Measurements from ENCODE around the gene SLC5A4. TPM values are rescaled to one million over a fixed set of nuclear protein-coding genes. Genes with fewer than 3 reads are reported as not detected.

Gene SLC5A4
- total RNA-seq, 1 experiment from 2014 or later = not detected

DNA sequence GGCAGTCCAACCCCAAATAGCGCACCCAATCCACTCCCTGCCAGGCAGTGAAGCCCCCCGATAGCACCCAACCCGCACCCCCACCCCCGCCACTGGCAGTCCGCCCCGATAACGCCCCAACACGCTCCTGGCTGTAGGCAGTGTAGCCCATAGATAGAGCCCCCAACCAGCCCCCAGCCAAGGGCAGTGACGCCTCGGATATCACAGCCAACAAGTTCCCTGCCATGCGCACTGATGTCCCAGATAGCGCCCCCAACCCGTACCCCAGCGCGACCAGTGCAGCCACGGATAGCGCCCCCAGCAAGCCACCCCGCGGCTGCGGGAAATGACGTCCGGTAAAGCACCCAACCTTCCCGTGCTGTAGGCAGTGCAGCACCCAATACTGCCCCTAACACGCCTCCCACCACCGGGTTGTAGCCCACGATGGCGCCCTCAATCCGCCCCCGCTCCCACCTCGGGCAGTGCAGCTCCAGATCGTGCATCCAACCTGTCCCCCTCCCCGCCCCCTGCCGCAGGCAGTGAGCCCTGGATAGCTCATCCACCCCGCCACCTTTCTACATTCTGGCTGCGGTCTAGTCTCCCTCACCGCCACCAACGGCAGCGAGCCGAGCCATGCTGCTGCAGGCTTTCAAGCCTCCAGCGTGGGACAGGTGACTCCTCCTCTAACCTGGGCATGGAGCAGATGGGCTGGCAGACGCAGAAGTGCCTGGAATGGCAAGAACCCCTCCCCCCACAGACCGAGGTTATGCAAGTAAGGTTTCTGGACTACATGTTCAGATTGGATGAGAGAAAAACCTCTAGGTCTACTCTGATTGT lies 50.9 kb downstream of the SLC5A4 start:
- ATAC-seq (peak; percentile 35; the same call in 1 of the 2 replicates), DNase-seq (ENCODE audit: low read depth, low spot score) (no peak)
- intact Hi-C loops (cut with micrococcal nuclease; ENCODE audit: unreplicated experiment) (no loop called here), in situ Hi-C loops (cut with HindIII; ENCODE audit: low pct_unique_long_range_greater_than_20kb, low sequenced_read_pairs) (no loop called here)
- peak overlapping the region; percentile 43 to 60 for H3K4me3 ChIP-seq (ENCODE audit: low read depth in 2 of 2, low read length in 2 of 2)
- no peaks in the 10 kb centered on the region; the same call in 1 of the 2 replicates for H3K36me3 ChIP-seq (ENCODE audit: control insufficient read depth, insufficient read depth, low read length)
- ChIA-PET CTCF (interaction anchor here (0.6 kb wide), 1 partner anchor 32 kb away, joined by 4 read pairs; no protein-coding TSS in a partner anchor), POLR2A (no interaction called here)
- no peaks in the 10 kb centered on the region for H3K4me1 ChIP-seq (ENCODE audit: control insufficient read depth, insufficient read depth, low read length)
- TF ChIP-seq POLR2AphosphoS5 (IDR thresholded peaks at IDR 0.05; ENCODE audit: low read depth, low read length) (no peak), SIN3A (IDR thresholded peaks at IDR 0.05; ENCODE audit: borderline replicate concordance, insufficient read depth, low read depth, low read length) (no peak), TCF7L2 (IDR thresholded peaks at IDR 0.05; ENCODE audit: low read depth, low read length) (no peak)
- TF ChIP-seq, protein P1, sequence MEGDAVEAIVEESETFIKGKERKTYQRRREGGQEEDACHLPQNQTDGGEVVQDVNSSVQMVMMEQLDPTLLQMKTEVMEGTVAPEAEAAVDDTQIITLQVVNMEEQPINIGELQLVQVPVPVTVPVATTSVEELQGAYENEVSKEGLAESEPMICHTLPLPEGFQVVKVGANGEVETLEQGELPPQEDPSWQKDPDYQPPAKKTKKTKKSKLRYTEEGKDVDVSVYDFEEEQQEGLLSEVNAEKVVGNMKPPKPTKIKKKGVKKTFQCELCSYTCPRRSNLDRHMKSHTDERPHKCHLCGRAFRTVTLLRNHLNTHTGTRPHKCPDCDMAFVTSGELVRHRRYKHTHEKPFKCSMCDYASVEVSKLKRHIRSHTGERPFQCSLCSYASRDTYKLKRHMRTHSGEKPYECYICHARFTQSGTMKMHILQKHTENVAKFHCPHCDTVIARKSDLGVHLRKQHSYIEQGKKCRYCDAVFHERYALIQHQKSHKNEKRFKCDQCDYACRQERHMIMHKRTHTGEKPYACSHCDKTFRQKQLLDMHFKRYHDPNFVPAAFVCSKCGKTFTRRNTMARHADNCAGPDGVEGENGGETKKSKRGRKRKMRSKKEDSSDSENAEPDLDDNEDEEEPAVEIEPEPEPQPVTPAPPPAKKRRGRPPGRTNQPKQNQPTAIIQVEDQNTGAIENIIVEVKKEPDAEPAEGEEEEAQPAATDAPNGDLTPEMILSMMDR (IDR thresholded peaks at IDR 0.05) = no peak; the same call in 1 of the 2 replicates
- TF ChIP-seq, protein P2, sequence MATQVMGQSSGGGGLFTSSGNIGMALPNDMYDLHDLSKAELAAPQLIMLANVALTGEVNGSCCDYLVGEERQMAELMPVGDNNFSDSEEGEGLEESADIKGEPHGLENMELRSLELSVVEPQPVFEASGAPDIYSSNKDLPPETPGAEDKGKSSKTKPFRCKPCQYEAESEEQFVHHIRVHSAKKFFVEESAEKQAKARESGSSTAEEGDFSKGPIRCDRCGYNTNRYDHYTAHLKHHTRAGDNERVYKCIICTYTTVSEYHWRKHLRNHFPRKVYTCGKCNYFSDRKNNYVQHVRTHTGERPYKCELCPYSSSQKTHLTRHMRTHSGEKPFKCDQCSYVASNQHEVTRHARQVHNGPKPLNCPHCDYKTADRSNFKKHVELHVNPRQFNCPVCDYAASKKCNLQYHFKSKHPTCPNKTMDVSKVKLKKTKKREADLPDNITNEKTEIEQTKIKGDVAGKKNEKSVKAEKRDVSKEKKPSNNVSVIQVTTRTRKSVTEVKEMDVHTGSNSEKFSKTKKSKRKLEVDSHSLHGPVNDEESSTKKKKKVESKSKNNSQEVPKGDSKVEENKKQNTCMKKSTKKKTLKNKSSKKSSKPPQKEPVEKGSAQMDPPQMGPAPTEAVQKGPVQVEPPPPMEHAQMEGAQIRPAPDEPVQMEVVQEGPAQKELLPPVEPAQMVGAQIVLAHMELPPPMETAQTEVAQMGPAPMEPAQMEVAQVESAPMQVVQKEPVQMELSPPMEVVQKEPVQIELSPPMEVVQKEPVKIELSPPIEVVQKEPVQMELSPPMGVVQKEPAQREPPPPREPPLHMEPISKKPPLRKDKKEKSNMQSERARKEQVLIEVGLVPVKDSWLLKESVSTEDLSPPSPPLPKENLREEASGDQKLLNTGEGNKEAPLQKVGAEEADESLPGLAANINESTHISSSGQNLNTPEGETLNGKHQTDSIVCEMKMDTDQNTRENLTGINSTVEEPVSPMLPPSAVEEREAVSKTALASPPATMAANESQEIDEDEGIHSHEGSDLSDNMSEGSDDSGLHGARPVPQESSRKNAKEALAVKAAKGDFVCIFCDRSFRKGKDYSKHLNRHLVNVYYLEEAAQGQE (IDR thresholded peaks at IDR 0.05; ENCODE audit: insufficient read depth in 1 of 2, low read depth in 2 of 2, low read length in 1 of 2) = no peak
- H3K9me3 ChIP-seq (ENCODE audit: control insufficient read depth, insufficient read depth, low read depth, low read length) = no peaks in the 10 kb centered on the region
- H3K27me3 ChIP-seq (ENCODE audit: control insufficient read depth, insufficient read depth, low read length) = no peaks in the 10 kb centered on the region
- H3K27ac ChIP-seq (ENCODE audit: low read length) = no peak overlapping the region
- no TSS peak for BruUV-seq (replicated peaks)

DNA sequence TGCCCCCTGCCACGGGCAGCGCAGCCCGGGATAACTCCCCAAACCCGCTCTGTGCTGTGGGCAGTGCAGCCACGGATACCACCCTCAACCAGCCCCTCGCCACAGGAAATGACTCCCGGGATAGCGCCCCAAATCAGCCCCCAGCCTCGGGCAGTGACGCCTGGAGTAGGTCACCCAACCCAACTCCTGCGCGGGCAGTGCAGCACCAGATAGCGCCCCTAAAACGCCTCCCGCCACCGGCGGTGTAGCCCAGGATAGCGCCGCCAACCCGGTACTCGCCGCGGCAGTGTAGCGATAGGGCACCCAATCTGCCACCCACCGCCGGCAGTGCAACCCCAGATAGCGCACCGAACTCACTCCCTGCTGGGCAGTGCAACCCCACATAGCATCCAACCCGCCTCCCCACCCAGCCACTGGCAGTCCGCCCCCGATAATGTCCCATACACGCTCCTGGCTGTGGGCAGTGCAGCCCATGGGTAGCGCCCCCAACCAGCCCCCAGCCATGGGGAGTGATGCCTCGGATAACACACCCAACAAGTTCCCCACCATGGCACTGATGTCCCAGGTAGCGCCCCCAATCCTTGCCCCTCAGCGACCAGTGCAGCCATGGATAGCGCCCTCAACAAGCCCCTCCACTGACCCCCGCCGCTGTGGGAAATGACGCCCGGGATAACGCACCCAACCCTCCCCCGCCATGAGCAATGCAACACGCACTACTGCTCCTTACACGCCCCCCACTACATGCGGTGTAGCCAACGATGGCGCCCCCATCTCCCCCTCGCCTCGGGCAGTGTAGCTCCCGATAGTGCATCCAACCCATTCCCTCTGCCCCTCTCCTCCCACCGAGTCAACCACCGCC lies 51.7 kb downstream of the SLC5A4 start:
- peak overlapping the region; percentile 20 to 42 for H3K4me3 ChIP-seq (ENCODE audit: low read depth in 2 of 2, low read length in 2 of 2)
- peak; percentile 32; the same call in 1 of the 2 replicates for ATAC-seq
- BruUV-seq (replicated peaks) = no TSS peak
- CTCF ChIA-PET = interaction anchor here (0.6 kb wide), 1 partner anchor 31 kb away, joined by 4 read pairs; no protein-coding TSS in a partner anchor
- intact Hi-C loops (cut with micrococcal nuclease; ENCODE audit: unreplicated experiment) = no loop called here
- in situ Hi-C loops (cut with HindIII; ENCODE audit: low pct_unique_long_range_greater_than_20kb, low sequenced_read_pairs) = no loop called here
- H3K4me1 ChIP-seq (ENCODE audit: control insufficient read depth, insufficient read depth, low read length) = no peaks in the 10 kb centered on the region
- no peaks in the 10 kb centered on the region for H3K9me3 ChIP-seq (ENCODE audit: control insufficient read depth, insufficient read depth, low read depth, low read length)
- POLR2A ChIA-PET = no interaction called here
- H3K27ac ChIP-seq (ENCODE audit: low read length) = no peak overlapping the region
- H3K36me3 ChIP-seq (ENCODE audit: control insufficient read depth, insufficient read depth, low read length) = no peaks in the 10 kb centered on the region; the same call in 1 of the 2 replicates
- TF ChIP-seq, protein P2 (IDR thresholded peaks at IDR 0.05; ENCODE audit: insufficient read depth in 1 of 2, low read depth in 2 of 2, low read length in 1 of 2) = no peak
- no peak for TF ChIP-seq TCF7L2 (IDR thresholded peaks at IDR 0.05; ENCODE audit: low read depth, low read length)
- no peaks in the 10 kb centered on the region for H3K27me3 ChIP-seq (ENCODE audit: control insufficient read depth, insufficient read depth, low read length)
- no peak for DNase-seq (ENCODE audit: low read depth, low spot score)
